Retinal pigment epithelial cell (primary cell): ENCODE data around the gene ZCCHC2.

Experiments
- DNase-seq: peaks from one replicate; pipeline ENCODE4 v3.0.0-alpha.2; 2010; ENCODE audit warnings: low read depth
- H3K4me3 ChIP-seq: 2 replicates; pipeline ENCODE4 v1.5.1; 2011; ENCODE audit warnings: mild to moderate bottlenecking, low read length, control low read depth, moderate library complexity
- CTCF ChIP-seq: conservative IDR thresholded peaks from 2 replicates; pipeline ENCODE4 v1.5.1; 2011; ENCODE audit warnings: low read depth, low read length, control low read depth, inconsistent platforms

ZCCHC2 gene

GRCh38 chr18:62618735-62619134, 95.9 kb downstream of the ZCCHC2 start:
- no peak overlapping the region for H3K4me3 ChIP-seq
- TF ChIP-seq CTCF, result no peak
- no peak for DNase-seq

DNA sequence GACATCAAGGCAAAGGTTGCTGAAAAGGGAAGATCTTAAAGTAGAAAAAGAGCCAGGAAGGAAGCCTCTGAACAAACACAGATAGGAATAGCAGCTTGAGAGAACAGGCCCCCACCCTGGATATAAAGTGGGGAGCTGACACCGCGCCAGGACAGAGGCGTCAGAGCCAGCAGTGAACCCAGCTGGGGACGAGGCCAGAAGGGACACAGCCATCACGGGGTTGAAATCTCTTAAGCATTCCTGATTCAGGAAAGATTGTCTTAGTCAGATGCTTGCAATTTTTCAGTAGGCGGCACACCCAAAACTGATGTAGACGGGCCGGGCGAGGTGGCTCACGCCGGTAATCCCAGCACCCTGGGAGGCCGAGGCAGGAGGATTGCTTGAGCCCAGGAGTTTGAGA, 98.7 kb downstream of the ZCCHC2 start:
- TF ChIP-seq CTCF, result no peak
- no peak overlapping the region for H3K4me3 ChIP-seq
- DNase-seq, result no peak

DNA sequence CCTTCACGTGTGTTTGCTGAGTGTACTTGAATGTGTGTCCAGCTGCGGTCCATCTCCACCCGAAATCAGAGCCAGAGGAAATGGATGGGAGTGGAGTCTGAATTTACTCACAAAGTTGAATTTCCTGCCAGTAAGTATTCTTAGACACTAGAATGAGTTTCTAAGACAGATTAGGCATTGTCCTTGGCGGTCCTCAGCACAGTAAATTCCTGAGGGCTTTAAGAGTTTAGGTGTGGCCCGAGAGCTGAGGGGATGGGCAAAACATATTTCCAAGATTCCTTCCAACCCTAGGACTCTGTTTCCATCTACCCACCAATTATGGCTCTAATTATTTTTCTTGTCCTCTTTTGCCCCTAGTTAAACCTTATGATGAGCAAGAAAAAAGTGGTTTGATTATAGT, 102.2 kb downstream of the ZCCHC2 start:
- TF ChIP-seq CTCF, result no peak
- peak; percentile 73 for DNase-seq
- no peak overlapping the region for H3K4me3 ChIP-seq
